Suppressor macrophage treated with lipopolysaccharide for 1 hour (primary cell): Measurements from ENCODE around the gene DTD2.
"Not testable (repeated sequence)": the region's sequence is repeated elsewhere in the genome, so short reads cannot be mapped to it uniquely, and the experiment has no call there.

Source experiments
- DNase-seq, 3 donors: peaks; one replicate each; pipeline ENCODE4 v3.0.0-alpha.2; 2020 to 2022

The DTD2 gene

DNA sequence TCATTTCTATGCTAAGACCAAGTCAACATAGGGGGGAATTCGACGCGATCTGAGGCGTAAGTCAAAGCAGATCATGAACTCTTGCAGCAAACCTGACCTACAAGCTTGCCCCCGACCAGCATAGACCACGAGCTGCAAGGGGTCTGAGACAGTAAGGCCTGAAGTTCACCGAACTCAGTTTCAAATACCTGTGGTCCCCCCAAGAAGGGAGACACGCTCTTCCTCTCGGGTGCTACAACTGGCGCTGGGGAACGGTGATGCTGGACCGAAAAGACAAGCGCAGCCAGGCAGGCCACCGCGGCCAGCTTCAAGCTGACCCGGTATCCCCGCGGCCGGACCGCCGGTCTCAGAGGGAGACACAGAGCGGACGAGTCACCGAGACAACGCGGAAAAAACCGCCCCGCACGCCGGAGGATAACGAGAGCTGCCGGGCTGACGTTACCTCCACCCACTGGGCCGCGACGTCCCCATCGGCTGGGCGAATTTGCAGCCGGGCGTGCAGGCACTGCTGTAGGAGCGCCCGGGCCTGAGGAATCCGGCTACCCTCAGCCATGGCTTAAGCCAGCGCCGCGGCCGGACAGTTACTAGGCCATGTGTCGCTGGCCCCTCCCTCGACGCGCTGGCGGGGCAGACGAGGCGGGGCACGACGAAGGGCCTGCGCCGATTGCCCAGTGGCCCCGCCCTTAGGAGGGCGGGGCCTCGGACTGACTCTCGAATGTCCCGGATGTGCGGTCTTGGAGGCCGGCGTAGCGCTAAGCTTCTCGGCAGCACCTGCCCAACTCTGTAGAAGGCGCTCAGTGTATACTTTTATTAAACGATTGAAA lies at the start of gene DTD2:
TSS of gene DTD2 (minus strand) at position 666 of the 824 bp plus-strand sequence. CDS start at position 553, 113 bp downstream.
- DNase-seq = peak; percentile 96 to 98 (median 98)

- DNase-seq = no peak
Measured at GRCh38 chr14:31505411-31505810, 48.1 kb upstream of the DTD2 start.

- peak; percentile 31 to 51 (median 37) for DNase-seq
Measured at GRCh38 chr14:31501870-31502269, 44.6 kb upstream of the DTD2 start.

DNA sequence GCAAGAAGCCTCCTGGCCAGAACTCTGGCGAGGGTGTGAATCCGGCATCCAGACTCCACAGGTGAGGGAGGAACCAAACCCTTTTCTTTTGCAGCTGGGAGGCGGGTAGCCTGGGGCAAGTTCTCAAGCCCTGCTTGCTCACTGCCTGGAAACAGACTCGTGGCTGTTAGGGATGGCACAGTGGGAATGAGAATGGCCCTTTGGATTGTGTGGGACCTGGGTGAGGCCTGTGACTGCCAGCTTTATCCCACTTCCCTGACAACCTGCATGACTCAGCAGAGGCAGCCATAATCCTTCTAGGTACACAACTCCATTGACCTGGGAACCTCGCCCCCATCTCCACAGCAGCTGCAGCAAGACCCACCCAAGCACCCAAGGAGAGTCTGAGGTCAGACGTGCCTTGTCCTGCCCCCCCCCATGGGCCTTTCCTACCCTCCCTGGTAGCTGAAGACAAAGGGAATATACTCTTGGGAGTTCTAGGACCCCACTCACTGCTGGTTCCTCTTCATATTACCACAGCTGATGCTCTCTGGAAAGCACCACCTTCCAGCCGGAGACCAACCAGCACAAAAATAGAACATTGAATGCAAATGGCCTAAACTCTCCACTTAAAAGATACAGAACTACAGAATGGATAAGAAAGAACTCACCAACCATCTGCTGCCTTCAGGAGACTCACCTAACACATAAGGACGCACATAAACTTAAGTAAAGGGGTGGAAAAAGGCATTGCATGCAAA lies 35.6 kb upstream of the DTD2 start:
- peak in 1 of 3 donors; percentile 10 for DNase-seq

GRCh38 chr14:31489691-31490090 lies 32.4 kb upstream of the DTD2 start:
- peak; percentile 33 to 82 (median 74) for DNase-seq

GRCh38 chr14:31487886-31488285 lies 30.6 kb upstream of the DTD2 start, which contains the start of gene GPR33:
Gene GPR33, minus strand, starts transcription at chr14:31488039. Its CDS starts 4,074 bp downstream, at chr14:31483965.
- DNase-seq = peak; percentile 38 to 82 (median 69)

DNA sequence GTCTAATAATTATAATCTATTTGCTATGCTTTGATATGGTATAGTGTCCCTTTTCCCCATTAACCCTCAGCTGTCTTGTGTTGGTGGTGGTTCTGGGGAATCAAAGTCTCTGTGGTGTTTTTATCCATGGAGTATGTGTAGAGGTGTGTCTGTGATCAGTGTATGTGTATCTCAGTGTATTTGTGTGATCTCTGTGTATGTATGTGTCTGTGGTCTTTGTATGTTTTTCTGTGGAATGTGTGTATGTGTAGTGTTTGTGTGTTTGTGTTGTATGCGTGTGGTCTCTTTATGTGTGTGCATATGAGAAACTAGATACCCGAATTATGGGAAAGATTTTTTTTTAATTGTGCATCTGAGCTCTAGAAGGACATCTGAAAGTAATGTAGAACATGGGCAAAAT lies 29.5 kb upstream of the DTD2 start:
- DNase-seq = no peak

DNA sequence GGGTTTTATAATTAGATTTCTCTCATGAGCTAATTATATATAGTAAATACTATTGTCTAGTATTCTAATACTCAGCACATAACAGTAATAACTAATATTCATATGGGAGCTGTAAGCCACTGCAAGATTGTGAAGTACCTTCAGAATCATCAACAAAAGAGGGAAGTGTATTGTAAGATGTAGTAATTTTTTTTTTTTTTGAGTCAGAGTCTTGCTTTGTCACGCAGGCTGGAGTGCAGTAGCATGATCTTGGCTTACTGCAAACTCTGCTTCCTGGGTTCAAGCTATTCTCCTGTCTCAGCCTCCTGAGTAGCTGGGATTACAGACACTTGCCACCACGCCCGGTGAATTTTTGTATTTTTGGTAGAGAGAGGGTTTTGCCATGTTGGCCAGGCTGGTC lies 27.4 kb upstream of the DTD2 start:
- DNase-seq = peak; percentile 65 to 91 (median 89)

GRCh38 chr14:31480156-31480555 lies 22.9 kb upstream of the DTD2 start:
- no peak for DNase-seq

DNA sequence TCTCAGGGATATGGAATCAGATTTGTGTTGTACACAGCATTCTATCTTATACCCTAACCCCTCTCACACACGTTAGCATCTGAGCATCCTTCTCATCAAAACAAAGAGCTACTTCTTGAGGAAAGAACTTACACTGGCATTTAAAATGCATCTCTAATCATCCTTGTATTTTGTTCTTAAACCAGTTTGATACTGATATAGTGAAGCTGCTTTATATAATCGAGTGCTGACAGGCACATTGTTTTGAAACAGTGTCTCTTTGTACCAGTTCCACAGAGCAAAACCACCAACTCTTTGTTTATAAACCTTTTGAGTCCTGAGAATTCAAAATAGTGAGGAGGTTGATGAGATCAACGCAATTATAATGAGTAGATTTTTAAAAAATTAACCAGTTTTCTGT lies 21.7 kb upstream of the DTD2 start:
- DNase-seq = no peak

DNA sequence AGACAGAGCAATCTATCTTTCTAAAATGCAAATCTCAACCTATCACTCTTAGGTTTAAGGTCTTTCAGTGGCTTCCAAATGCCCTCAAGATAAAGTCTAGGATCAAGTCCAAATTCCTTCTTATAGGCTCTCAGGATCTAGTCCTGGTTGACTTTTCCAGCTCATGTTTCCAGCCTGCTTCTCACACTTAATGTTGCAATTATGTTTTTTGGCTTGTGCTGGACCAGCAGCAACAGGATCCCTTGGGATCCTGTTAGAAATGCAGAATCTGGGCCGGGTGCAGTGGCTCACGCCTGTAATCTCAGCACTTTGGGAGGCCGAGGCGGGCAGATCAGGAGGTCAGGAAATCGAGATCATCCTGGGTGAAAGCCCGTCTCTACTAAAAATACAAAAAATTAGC lies 19.9 kb upstream of the DTD2 start:
- DNase-seq = no peak

DNA sequence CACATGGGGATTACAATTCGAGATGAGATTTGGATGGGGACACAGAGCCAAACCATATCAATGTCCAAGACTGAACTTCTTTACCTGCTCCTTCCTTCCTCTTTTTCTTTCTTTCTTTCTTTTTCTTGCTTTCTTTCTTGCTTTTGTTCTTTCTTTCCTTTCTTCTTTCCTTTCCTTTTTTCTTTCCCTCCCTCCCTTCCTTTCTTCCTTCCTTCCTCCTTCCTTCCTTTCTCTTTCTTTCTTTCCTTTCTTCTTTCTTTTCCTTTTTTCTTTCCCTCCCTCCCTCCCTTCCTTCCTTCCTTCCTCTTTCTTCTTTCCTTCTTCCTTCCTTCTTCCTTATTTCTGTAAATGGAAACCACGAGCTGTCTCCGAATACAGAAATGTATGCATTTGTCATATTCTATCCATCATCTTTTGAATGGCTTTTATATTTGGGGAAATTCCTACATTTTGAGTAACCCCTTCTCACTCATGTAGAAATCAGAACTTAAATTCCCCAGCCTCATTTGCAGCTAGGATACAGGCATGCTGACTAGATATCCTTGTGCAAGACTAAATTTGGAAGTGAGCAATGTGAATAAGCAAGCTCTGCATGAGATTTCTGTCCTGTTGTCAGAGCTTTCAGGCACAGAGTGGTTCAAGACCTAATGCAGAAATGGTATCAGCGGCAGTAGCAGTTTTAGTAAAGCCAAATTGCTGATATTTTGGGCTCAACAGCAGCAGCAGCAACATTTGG lies 19.0 kb upstream of the DTD2 start:
- peak; percentile 68 to 92 (median 81) for DNase-seq

GRCh38 chr14:31466554-31466953 lies 9.2 kb upstream of the DTD2 start:
- DNase-seq = no peak

- DNase-seq = no peak
Measured at GRCh38 chr14:31465111-31465510, 7.8 kb upstream of the DTD2 start.

GRCh38 chr14:31462450-31462849 lies 5.1 kb upstream of the DTD2 start:
- DNase-seq = not testable (repeated sequence)

- DNase-seq = no peak
Measured at GRCh38 chr14:31461545-31461944, 4.2 kb upstream of the DTD2 start.

- DNase-seq = no peak
Measured at GRCh38 chr14:31457665-31458659, 656 bp upstream of the DTD2 start.

DNA sequence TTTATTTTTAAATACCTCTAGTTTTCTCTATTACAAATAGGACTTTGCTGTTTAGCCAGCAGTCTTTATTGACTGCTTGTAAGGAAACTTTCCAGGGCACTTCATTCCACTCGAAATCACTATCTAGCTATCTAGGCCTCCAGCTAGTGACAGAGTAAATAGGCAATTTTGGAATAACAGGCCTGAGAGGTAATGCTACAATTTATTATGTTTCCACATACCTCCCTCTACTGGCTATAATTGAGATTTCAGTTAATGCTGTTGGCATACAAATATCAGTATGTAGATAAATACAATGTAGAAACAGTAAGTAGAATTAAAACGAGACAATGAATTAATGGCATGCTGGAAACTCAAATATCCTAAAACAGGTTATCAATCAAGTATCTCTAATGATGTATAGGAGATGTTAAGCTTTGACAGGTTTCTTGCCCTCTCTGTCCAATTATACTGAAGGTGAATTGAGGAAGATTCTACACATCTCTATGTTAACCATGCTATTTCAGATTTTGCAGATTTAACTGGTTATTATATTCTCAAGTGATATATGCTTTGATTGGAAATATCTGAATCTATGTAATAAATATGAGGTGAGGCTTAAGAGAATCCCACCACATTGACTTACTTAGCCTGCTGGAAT lies 7.2 kb downstream of the DTD2 start:
- peak; percentile 44 to 66 (median 52) for DNase-seq

DNA sequence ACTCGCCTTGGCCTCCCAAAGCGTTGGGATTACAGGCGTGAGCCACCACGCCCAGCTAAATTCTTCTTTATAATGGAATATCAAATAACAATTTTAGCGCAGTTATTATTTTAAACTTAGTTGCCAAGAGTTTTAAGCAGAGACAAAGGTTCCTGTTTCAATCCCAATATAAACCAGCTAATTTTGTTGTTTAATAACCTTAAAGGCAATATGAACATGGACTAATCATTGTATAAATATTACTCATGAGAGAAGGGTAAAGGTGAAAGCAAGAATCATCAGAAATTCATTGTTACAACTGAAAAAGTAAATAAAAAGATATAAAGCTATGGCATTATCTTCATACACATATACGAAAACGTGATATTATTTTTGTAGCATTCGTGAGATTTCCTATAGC lies 8.2 kb downstream of the DTD2 start:
- DNase-seq = no peak

GRCh38 chr14:31445703-31446102 lies 11.6 kb downstream of the DTD2 start:
- no peak for DNase-seq

- peak in 1 of 3 donors; percentile 5 for DNase-seq
Measured at GRCh38 chr14:31442284-31442683, 15.0 kb downstream of the DTD2 start.
